ENCODE measurements around the gene OR7G1.

The OR7G1 gene

DNA sequence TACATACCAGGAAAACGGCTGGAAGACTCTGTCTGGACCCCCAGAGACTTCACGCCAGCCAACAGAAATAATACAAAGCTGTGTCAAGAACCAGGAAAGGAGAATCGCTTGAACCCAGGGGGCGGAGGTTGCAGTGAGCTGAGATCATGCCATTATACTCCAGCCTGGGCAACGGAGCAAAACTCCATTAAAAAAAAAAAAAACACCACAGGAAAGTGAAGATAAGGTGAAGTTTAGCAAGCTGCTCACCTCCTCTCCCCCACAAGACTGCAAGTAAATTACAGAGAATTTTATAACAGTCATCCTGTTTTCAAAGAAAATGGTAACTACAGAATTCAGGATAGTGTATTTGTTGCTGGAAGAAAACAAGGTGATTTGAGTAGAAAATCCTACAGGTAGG, 984 bp upstream of the OR7G1 start:
- Histone ChIP-seq H3F3A (ENCODE audit: insufficient read depth, low read length) (no peaks in the 10 kb centered on the region), H3K4me1 (ENCODE audit: insufficient read depth, low read length, severe bottlenecking) (no peaks in the 10 kb centered on the region), H3K9ac (ENCODE audit: low read length) (no peak overlapping the region), H3K36me3 (ENCODE audit: insufficient read depth, low read length) (no peaks in the 10 kb centered on the region), H3K4me2 (ENCODE audit: low read length) (no peak overlapping the region), H3K4me3 (ENCODE audit: low read depth, low read length, poor library complexity, severe bottlenecking) (no peak overlapping the region), H3K9me3 (ENCODE audit: low read length) (no peaks in the 10 kb centered on the region), H3K9me2 (ENCODE audit: low read depth, low read length) (no peaks in the 10 kb centered on the region), H3K27ac (ENCODE audit: low read depth, low read length, poor library complexity, severe bottlenecking) (no peak overlapping the region), H3K27me3 (ENCODE audit: insufficient read depth, low read length) (no peaks in the 10 kb centered on the region), H4K20me1 (ENCODE audit: insufficient read depth, low read length) (no peaks in the 10 kb centered on the region), H3K79me2 (ENCODE audit: insufficient read depth, low read length) (no peaks in the 10 kb centered on the region), H2AFZ (ENCODE audit: low read length) (no peak overlapping the region)
- TF ChIP-seq, protein P1, sequence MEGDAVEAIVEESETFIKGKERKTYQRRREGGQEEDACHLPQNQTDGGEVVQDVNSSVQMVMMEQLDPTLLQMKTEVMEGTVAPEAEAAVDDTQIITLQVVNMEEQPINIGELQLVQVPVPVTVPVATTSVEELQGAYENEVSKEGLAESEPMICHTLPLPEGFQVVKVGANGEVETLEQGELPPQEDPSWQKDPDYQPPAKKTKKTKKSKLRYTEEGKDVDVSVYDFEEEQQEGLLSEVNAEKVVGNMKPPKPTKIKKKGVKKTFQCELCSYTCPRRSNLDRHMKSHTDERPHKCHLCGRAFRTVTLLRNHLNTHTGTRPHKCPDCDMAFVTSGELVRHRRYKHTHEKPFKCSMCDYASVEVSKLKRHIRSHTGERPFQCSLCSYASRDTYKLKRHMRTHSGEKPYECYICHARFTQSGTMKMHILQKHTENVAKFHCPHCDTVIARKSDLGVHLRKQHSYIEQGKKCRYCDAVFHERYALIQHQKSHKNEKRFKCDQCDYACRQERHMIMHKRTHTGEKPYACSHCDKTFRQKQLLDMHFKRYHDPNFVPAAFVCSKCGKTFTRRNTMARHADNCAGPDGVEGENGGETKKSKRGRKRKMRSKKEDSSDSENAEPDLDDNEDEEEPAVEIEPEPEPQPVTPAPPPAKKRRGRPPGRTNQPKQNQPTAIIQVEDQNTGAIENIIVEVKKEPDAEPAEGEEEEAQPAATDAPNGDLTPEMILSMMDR (IDR thresholded peaks at IDR 0.05; ENCODE audit: low read length): no peak
- no peak for TF ChIP-seq EZH2 (IDR thresholded peaks at IDR 0.05; ENCODE audit: borderline replicate concordance, low read length)

DNA sequence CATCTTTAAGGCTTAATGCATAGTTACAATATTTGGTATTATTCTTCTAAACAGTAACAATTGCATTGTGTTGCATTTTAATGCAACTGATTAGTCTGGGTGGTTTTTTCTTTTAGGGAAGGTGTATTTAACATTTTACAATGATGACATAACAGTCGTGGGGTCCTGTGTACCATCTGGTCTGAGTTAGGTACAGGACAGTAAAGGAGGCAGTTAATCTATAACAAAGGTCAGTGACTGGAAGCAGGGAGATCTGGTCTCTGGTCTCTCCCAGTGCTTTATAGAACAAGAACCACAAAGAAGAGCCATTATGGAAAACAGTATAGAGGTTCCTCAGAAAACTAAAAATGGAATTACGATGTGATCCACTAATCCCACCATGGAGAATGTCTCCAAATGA, 5.6 kb downstream of the OR7G1 start:
- Histone ChIP-seq H3K4me2 (ENCODE audit: low read length) (no peak overlapping the region), H3K4me3 (ENCODE audit: low read depth, low read length, poor library complexity, severe bottlenecking) (no peak overlapping the region), H3K27me3 (ENCODE audit: insufficient read depth, low read length) (no peaks in the 10 kb centered on the region), H3K9me3 (ENCODE audit: low read length) (no peaks in the 10 kb centered on the region), H3K27ac (ENCODE audit: low read depth, low read length, poor library complexity, severe bottlenecking) (no peak overlapping the region), H3K9ac (ENCODE audit: low read length) (no peak overlapping the region), H3K79me2 (ENCODE audit: insufficient read depth, low read length) (no peaks in the 10 kb centered on the region), H3K4me1 (ENCODE audit: insufficient read depth, low read length, severe bottlenecking) (no peaks in the 10 kb centered on the region), H2AFZ (ENCODE audit: low read length) (no peak overlapping the region), H4K20me1 (ENCODE audit: insufficient read depth, low read length) (no peaks in the 10 kb centered on the region), H3K36me3 (ENCODE audit: insufficient read depth, low read length) (no peaks in the 10 kb centered on the region), H3K9me2 (ENCODE audit: low read depth, low read length) (no peaks in the 10 kb centered on the region), H3F3A (ENCODE audit: insufficient read depth, low read length) (no peaks in the 10 kb centered on the region)
- TF ChIP-seq EZH2 (IDR thresholded peaks at IDR 0.05; ENCODE audit: borderline replicate concordance, low read length): no peak
- TF ChIP-seq, protein P1 (IDR thresholded peaks at IDR 0.05; ENCODE audit: low read length): no peak

DNA sequence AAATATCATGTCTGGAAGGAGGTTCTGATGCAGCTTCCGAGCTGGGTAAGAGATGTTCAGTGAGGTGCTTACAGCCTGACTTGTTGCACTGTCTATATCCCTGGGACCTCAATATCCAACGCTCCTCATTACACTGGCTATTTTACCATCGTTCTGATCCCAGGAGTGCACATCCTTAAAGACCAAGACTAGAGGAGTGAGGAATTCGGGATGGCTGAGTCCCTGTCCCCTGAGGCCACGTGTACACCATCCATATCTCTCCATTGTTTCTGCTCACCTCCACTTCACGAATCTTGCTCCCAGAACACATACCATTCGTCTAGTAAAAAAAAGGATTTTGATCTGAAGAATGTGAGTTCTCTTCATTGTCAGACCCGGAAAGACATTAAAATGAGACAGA, 8.2 kb downstream of the OR7G1 start, which contains the start of gene OR7G2:
TSS of gene OR7G2 (minus strand) at position 101 of the 400 bp plus-strand sequence. CDS start 4,232 bp downstream, outside the sequence.
- Histone ChIP-seq H3K4me2 (ENCODE audit: low read length) (no peak within 1 kb of the TSS), H3F3A (ENCODE audit: insufficient read depth, low read length) (no peaks in the 10 kb centered on the region), H3K79me2 (ENCODE audit: insufficient read depth, low read length) (no peaks in the 10 kb centered on the region), H2AFZ (ENCODE audit: low read length) (no peak within 1 kb of the TSS), H3K4me1 (ENCODE audit: insufficient read depth, low read length, severe bottlenecking) (no peaks in the 10 kb centered on the region), H3K27ac (ENCODE audit: low read depth, low read length, poor library complexity, severe bottlenecking) (no peak within 1 kb of the TSS), H4K20me1 (ENCODE audit: insufficient read depth, low read length) (no peaks in the 10 kb centered on the region), H3K9me3 (ENCODE audit: low read length) (no peaks in the 10 kb centered on the region), H3K9me2 (ENCODE audit: low read depth, low read length) (no peaks in the 10 kb centered on the region), H3K27me3 (ENCODE audit: insufficient read depth, low read length) (no peaks in the 10 kb centered on the region), H3K36me3 (ENCODE audit: insufficient read depth, low read length) (no peaks in the 10 kb centered on the region), H3K9ac (ENCODE audit: low read length) (no peak within 1 kb of the TSS), H3K4me3 (ENCODE audit: low read depth, low read length, poor library complexity, severe bottlenecking) (no peak within 1 kb of the TSS)
- TF ChIP-seq, protein P1 (IDR thresholded peaks at IDR 0.05; ENCODE audit: low read length): no peak
- no peak for TF ChIP-seq EZH2 (IDR thresholded peaks at IDR 0.05; ENCODE audit: borderline replicate concordance, low read length)
